ENCODE results near the gene CPNE5. TPM values are rescaled to one million over a fixed set of nuclear protein-coding genes. Genes with fewer than 3 reads are reported as not detected.

Gene CPNE5
- total RNA-seq, 1 experiment from 2014 or later, result not detected

DNA sequence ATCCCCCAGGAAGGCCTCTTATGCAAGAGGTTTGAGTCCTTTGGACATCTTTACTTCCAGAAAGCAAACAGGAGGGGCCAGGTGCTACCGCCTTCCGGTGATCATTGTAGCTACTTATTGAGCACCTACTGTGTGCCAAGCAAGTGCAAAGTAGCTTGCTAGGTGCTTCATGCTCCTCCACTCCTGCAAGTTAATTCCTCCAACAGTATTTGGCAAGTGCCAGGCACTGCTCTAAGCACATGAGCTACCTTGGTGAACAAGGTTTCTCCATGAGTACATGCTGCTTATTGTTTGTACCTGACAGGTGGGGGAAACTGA lies 2.3 kb downstream of the CPNE5 start:
- Mint-ChIP-seq H3K36me3 (ENCODE audit: insufficient read depth, unreplicated experiment) (no peaks in the 10 kb centered on the region), H3K27me3 (ENCODE audit: insufficient read depth, unreplicated experiment) (peaks cover 3% of the 10 kb centered on the region), H3K27ac (ENCODE audit: unreplicated experiment) (no peak overlapping the region), H3K4me1 (ENCODE audit: low read depth, unreplicated experiment) (no peaks in the 10 kb centered on the region), H3K9me3 (ENCODE audit: unreplicated experiment) (no peaks in the 10 kb centered on the region), H3K4me3 (ENCODE audit: unreplicated experiment) (no peak overlapping the region)
- intact Hi-C loops (cut with micrococcal nuclease; ENCODE audit: unreplicated experiment), result no loop called here
- Histone ChIP-seq H3K9me3 (no peaks in the 10 kb centered on the region), H3K36me3 (ENCODE audit: control insufficient read depth, insufficient read depth, low read length) (no peaks in the 10 kb centered on the region), H3K27me3 (replicated peaks; ENCODE audit: control insufficient read depth, insufficient read depth, low read length) (peaks cover 1% of the 10 kb centered on the region; the same call in 1 of the 2 replicates), H3K4me1 (peaks cover 6% of the 10 kb centered on the region; the same call in 1 of the 2 replicates), H3K4me3 (ENCODE audit: low read depth, low read length) (no peak overlapping the region)
- no TSS peak for BruUV-seq (replicated peaks)
- DNase-seq, result no peak
- ChIA-PET POLR2A (no interaction called here), CTCF (no interaction called here)
- TF ChIP-seq, protein P1, sequence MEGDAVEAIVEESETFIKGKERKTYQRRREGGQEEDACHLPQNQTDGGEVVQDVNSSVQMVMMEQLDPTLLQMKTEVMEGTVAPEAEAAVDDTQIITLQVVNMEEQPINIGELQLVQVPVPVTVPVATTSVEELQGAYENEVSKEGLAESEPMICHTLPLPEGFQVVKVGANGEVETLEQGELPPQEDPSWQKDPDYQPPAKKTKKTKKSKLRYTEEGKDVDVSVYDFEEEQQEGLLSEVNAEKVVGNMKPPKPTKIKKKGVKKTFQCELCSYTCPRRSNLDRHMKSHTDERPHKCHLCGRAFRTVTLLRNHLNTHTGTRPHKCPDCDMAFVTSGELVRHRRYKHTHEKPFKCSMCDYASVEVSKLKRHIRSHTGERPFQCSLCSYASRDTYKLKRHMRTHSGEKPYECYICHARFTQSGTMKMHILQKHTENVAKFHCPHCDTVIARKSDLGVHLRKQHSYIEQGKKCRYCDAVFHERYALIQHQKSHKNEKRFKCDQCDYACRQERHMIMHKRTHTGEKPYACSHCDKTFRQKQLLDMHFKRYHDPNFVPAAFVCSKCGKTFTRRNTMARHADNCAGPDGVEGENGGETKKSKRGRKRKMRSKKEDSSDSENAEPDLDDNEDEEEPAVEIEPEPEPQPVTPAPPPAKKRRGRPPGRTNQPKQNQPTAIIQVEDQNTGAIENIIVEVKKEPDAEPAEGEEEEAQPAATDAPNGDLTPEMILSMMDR (IDR thresholded peaks at IDR 0.05; ENCODE audit: insufficient read depth in 1 of 2, low read depth in 1 of 2, low read length in 1 of 2, severe bottlenecking in 1 of 2, unreplicated experiment in 1 of 2), result no peak

DNA sequence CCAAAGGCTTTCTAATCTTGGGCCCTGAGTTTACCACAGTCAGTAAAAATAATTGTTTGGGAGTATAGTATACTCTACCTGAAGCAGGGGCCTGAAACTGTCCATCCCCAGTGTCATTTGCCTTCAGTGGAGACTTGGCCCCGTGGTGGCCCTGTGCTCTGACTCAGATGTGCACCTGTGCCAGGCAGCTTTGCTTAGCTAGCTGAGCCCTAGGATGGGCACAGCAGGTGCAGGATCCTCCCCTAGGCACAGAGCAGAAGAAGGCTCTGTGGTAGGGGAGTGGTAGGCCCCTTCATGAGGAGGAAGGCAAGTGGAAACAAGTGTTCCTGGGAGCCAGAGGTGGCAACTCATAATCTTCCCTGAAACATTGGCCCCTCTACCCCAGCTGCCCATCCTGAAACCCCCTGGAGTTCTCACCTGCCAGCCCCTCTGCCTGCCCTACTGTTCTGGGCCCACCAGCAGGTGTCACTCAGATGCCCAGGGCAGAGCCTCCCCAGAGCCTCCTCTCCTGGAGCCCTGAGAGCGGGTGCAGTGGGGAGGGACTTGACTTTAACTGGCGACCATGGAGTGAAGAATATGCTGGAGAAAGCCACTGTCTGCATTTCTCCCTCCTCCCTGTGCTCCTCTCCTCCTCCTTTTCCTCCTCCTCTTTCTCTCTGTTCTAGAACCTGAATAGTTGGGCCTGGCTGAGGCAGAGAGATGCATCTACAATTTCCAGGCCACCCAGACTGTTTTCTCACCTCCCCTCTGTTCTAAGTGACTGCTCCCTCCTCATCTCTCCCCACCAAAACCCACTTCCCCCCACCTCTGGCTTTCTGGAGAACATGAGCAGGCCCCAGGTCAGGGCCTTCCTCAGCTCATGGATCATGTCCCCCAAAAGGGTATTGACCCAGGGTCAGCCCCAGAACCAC lies 2.9 kb downstream of the CPNE5 start:
- DNase-seq, result no peak
- TF ChIP-seq, protein P1 (IDR thresholded peaks at IDR 0.05; ENCODE audit: insufficient read depth in 1 of 2, low read depth in 1 of 2, low read length in 1 of 2, severe bottlenecking in 1 of 2, unreplicated experiment in 1 of 2), result peak in 1 of 2 experiments; percentile 34
- H3K36me3 ChIP-seq (ENCODE audit: control insufficient read depth, insufficient read depth, low read length), result no peaks in the 10 kb centered on the region
- Mint-ChIP-seq H3K4me3 (ENCODE audit: unreplicated experiment) (no peak overlapping the region), H3K9me3 (ENCODE audit: unreplicated experiment) (no peaks in the 10 kb centered on the region), H3K36me3 (ENCODE audit: insufficient read depth, unreplicated experiment) (no peaks in the 10 kb centered on the region), H3K27me3 (ENCODE audit: insufficient read depth, unreplicated experiment) (peaks cover 3% of the 10 kb centered on the region), H3K27ac (ENCODE audit: unreplicated experiment) (no peak overlapping the region), H3K4me1 (ENCODE audit: low read depth, unreplicated experiment) (no peaks in the 10 kb centered on the region)
- H3K4me1 ChIP-seq, result peaks cover 6% of the 10 kb centered on the region; the same call in 1 of the 2 replicates
- peaks cover 1% of the 10 kb centered on the region; the same call in 1 of the 2 replicates for H3K27me3 ChIP-seq (replicated peaks; ENCODE audit: control insufficient read depth, insufficient read depth, low read length)
- intact Hi-C loops (cut with micrococcal nuclease; ENCODE audit: unreplicated experiment), result no loop called here
- no TSS peak for BruUV-seq (replicated peaks)
- H3K9me3 ChIP-seq, result no peaks in the 10 kb centered on the region
- ChIA-PET POLR2A (no interaction called here), CTCF (no interaction called here)
- no peak overlapping the region for H3K4me3 ChIP-seq (ENCODE audit: low read depth, low read length)

DNA sequence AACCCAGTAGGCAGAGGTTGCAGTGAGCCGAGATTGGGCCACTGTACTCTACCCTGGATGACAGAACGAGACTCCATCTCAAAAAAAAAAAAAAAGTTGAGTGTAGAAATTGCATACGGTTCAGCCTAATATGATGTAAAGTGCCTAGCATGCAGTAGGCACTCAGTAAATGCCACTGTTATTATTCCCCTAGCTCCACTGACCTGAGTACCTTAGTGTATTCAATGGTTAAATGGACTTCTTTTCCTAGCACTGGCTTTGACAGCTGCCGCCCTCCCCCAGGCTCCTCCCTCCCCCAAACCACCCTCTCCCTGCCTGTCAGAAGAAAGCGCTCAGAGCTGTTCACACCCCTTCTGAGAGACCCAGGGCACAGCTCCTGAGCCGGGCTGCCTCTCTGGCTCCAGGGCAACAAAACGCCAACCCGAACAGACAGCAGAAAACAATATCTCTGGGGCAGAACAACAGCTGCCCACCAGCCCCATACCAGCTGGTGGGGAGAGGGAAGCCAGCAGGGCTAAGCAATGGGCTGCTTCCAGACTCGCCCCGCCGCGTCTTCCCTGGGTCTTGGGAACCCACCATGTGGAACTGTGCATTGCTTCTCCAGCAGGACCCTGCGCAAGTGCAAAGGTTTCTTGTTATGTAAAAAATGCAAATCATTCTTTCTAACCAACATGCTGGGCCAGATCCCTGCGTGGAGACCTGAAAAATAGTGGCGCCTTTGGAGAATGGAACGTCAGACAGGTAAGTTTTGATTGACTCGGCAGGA lies 4.5 kb downstream of the CPNE5 start:
- Mint-ChIP-seq H3K4me3 (ENCODE audit: unreplicated experiment) (no peak overlapping the region), H3K27me3 (ENCODE audit: insufficient read depth, unreplicated experiment) (peaks cover 3% of the 10 kb centered on the region), H3K36me3 (ENCODE audit: insufficient read depth, unreplicated experiment) (no peaks in the 10 kb centered on the region), H3K4me1 (ENCODE audit: low read depth, unreplicated experiment) (peaks cover 5% of the 10 kb centered on the region), H3K27ac (ENCODE audit: unreplicated experiment) (no peak overlapping the region), H3K9me3 (ENCODE audit: unreplicated experiment) (no peaks in the 10 kb centered on the region)
- Histone ChIP-seq H3K4me1 (peaks cover 10% of the 10 kb centered on the region), H3K36me3 (ENCODE audit: control insufficient read depth, insufficient read depth, low read length) (no peaks in the 10 kb centered on the region), H3K9me3 (no peaks in the 10 kb centered on the region), H3K27me3 (replicated peaks; ENCODE audit: control insufficient read depth, insufficient read depth, low read length) (peaks cover 1% of the 10 kb centered on the region; the same call in 1 of the 2 replicates), H3K4me3 (ENCODE audit: low read depth, low read length) (no peak overlapping the region)
- intact Hi-C loops (cut with micrococcal nuclease; ENCODE audit: unreplicated experiment), result no loop called here
- no peak for DNase-seq
- TF ChIP-seq, protein P1 (IDR thresholded peaks at IDR 0.05; ENCODE audit: insufficient read depth in 1 of 2, low read depth in 1 of 2, low read length in 1 of 2, severe bottlenecking in 1 of 2, unreplicated experiment in 1 of 2), result no peak
- POLR2A ChIA-PET, result interaction anchor here (0.5 kb wide), 1 partner anchor 151 kb away, joined by 3 read pairs; the partner anchor contains the start of gene MTCH1
- no TSS peak for BruUV-seq (replicated peaks)
- CTCF ChIA-PET, result interaction anchor here (0.6 kb wide), 3 partner anchors 52 to 108 kb away, joined by 4 to 6 read pairs (median 4); no protein-coding TSS in a partner anchor
